GM12875 (cell line): Measurements from ENCODE around the gene WDTC1.

Experiments
- H3K4me3 ChIP-seq: one replicate; pipeline ENCODE4 v1.5.1; 2011; ENCODE audit warnings: low read depth, low read length, control low read depth
- CTCF ChIP-seq: IDR thresholded peaks from 2 replicates; pipeline ENCODE4 v1.5.1; 2011; ENCODE audit warnings: low read depth, mild to moderate bottlenecking, control low read depth, inconsistent platforms, low read length, moderate library complexity, borderline replicate concordance; ENCODE audit not compliant: insufficient read depth

The WDTC1 gene

GRCh38 chr1:27349784-27350662 lies 115.6 kb downstream of the WDTC1 start:
- no peak overlapping the region for H3K4me3 ChIP-seq
- TF ChIP-seq CTCF: no peak

GRCh38 chr1:27350663-27351540 lies 116.5 kb downstream of the WDTC1 start:
- no peak overlapping the region for H3K4me3 ChIP-seq
- no peak for TF ChIP-seq CTCF

GRCh38 chr1:27351541-27352107 lies 117.2 kb downstream of the WDTC1 start:
- no peak overlapping the region for H3K4me3 ChIP-seq
- no peak for TF ChIP-seq CTCF

- no peak for TF ChIP-seq CTCF
- H3K4me3 ChIP-seq: no peak overlapping the region
Measured at GRCh38 chr1:27353166-27353565, 118.7 kb downstream of the WDTC1 start.

GRCh38 chr1:27353629-27354028 lies 119.2 kb downstream of the WDTC1 start:
- H3K4me3 ChIP-seq: no peak overlapping the region
- no peak for TF ChIP-seq CTCF

- H3K4me3 ChIP-seq: no peak overlapping the region
- no peak for TF ChIP-seq CTCF
Measured at GRCh38 chr1:27355683-27356082, 121.3 kb downstream of the WDTC1 start.
